GM19099 (cell line): ENCODE measurements around the gene ACSBG1.
A peak's percentile ranks its signal among the peaks of the same experiment; 100 is the strongest.

ENCODE experiments used
- POLR2A ChIP-seq: IDR thresholded peaks from 3 replicates; pipeline ENCODE4 v1.6.1; 2011; ENCODE audit warnings: low read depth; ENCODE audit not compliant: insufficient read length; ENCODE audit errors: extremely low read depth

Gene ACSBG1

DNA sequence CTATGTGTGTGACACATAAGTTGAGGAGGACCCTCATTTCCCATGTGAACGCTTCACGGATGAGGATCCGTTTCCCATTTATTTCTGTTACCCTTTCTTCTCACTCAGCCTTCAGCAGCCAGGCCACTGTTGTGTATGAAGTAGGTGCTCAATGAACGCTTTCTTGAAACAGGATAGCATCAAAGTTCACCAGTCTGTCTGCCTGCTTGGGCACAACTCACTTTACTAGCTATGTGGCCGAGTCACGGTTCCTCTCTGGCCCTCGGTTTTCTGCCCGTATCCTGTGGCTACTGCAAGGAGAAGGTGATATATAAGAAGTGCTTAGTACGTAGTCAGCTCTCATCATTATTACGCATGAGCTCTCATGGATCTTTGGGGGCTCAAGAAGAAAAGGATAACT is 22.4 kb downstream of the ACSBG1 start:
- no peak for TF ChIP-seq POLR2A

DNA sequence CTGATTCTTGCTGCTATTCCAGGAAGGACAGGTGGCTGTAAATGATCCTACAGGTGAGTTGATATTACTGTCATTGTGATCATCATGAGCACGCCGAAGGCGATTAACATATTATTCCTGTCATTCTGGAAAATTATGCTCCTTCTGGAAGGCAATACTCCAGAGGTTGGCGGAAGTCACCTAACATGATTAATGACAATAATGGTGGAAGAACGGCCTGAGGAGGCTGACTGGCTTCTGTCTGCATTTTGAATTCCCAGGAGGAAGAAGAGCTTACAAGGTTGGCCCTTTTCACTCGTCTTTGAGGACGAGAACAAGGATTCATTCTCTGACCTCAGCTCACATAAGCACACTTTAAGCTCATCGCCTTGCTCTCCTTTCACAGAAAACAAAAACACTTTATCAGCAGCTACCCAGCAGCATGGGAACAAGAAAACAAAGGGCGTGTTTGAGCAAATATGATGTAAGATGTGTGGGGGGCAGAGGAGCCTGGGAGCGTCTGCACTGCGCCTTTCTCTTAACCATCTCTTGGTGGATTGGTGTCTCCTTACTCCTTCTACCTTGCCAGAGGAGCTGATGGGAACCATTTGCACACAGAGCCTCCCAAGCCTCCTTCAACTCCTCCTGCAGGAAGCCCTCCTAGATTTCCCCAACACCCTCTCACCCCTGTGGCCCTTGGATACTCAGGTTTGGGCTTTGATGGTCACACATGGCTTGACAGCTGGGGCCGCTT is 23.0 kb downstream of the ACSBG1 start:
- no peak for TF ChIP-seq POLR2A

GRCh38 chr15:78210349-78210717 is 24.0 kb downstream of the ACSBG1 start:
- peak; percentile 20 for TF ChIP-seq POLR2A

DNA sequence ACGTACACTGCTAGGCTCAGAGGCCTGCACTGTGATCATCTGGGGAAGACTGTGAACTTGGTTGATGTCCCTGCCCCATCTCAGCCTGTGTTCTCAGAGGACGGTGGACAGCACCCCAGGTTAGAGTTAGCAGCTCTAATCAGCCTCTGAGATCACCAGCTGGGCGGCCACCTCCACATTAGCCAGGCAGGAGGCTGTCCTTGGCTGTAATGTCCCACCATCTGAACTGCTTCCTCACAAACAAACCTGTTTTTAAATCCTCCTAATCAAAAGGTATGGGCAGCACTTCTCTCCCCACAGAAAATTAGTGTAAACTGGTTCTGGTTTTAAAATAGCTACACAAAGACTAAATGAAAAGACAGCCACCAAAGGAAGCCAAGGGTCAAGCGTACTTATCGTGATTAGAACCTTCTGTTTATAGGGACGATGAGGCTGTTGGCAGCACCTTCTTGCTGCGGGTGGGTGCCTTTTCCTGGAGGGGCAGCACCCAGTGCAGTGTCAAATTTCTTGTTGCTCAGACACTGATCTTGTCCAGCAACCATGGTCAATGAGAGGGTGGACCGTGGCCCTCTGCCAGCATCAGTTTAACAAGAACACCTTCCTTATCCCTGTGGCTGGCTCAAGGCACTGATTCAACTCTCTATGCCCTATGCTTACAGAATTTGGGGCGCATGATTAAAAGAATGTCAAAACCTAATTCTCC is 24.6 kb downstream of the ACSBG1 start:
- TF ChIP-seq POLR2A = no peak

DNA sequence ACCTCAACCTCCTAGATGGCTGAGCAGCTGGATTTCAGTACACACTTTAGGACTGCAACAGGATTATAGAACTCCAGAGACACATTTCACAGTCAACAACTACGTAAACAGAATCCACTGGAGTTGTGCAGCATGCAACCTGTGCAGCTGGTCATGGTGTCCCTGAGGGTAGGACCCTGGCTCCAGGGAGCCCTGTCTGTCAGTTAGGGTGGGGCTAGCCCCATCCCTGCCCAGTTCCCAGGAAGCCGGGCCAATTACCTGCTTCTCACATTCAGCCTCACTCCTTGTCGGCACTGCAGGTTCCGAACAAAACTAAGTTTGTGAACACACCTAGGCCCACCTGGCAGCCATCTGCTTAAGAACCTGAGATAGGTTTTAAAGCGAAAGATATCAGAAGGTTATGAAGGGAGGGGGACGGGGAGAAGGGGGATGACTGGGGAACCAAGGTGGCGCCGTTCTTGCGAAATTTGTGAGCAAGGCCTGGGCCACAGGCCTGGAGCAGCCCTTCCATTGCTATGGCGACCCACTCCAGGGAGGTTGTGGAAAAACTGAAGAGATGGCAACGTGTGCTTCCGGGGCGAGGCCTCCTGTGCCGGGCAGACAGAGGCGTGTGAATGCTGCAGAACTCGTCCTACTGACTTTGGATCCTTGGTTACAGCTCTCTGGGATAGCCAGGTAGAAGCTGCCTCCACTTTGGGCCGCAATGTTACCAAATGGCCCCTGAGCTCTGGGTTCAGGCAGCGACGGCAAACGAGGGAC is 25.3 kb downstream of the ACSBG1 start:
- TF ChIP-seq POLR2A = no peak

DNA sequence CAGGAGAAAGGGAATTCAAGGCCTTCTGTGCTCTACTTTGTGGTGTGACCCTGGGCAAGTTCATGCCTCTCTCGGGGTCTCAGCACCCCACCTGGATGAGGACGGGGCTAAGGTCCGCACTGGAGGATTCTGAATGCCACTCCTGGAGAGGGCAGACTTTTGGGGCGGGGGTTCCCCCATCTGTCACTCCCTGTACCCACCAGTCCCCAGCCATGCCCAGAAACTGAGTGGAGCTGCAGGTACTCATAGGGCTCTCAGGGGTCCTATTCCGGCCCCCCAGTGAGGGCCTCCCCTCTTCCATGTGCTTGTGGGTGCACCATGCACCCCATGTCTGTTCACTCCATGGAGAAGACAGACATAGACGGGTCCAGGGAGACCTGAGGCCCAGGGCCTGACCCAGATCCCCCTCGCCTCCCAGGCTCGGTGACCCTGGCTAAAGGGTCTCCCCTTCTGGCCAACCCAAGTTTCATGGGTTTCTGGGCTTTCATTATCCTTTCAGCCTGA is 26.0 kb downstream of the ACSBG1 start:
- TF ChIP-seq POLR2A = no peak

DNA sequence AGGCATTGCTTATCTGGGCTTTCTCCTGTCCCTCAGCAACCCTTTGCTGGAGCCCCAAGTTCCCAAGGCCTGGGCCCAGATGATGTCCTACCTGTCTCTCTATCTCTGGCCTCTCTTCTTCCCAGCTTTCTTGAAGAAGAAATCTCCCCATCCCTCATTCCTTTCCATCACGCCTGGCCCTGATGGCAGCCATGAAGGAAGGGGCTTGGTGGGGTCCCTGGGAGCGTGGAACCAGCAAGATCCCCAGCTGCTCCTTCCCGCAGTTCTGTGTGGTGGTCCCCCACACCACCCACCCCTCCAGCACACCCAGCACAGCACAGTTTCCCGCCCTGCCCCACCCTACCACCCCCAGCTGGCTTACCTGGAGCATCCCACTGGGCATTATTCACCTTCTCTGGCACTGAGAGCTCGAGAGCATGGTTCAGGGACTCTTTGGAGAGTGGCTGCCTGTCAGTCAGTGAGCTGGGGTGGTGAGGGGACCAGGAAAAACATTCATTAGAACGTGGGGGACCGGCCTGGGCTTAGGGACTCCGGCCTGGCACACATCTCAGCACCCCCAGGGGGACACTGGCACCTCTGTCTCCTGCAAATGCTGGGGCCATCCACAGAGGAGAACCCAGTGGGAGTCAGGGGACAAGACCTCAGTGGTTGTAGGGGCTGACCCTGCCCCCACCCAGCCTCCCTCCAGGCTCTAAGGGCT is 26.6 kb downstream of the ACSBG1 start:
- no peak for TF ChIP-seq POLR2A

GRCh38 chr15:78207110-78207458 is 27.3 kb downstream of the ACSBG1 start:
- TF ChIP-seq POLR2A = no peak

DNA sequence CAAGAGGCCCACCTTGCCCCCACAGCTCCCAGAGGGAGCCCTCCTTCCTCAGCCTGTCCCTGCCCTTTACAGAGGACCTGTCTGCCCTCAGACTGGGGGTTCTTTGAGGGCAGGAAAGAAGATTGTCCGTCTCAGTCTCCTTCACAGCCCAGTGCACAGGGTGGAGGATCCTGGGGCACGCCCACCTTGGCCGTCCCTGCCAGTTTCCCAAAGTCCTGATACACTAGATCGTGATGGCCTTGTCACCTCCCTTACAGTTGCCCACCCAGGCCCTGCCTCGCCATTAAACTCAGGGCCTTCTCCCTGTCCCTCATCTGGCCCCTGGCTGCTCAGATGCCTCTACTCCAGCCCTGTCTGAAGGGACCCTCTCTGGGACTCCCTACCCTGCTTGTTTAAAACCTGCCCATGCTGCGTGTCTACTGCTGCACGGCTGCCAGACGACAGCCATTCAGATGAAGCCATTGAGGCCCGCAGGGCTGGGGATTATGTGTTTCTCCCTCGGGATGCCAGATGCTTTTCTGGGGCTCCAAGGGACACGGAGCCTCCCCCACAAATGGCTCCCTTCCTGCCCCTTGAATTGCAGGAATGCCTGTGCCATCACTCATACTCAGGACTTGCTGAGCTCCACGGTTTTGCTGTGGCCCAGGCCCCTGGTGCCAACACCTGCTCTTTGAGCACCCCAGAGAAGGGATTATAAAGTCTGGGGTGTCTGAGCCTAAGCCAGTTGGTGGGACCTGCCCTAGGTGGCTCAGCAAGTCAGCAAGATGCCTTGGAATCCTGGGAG is 27.8 kb downstream of the ACSBG1 start:
- TF ChIP-seq POLR2A = no peak

DNA sequence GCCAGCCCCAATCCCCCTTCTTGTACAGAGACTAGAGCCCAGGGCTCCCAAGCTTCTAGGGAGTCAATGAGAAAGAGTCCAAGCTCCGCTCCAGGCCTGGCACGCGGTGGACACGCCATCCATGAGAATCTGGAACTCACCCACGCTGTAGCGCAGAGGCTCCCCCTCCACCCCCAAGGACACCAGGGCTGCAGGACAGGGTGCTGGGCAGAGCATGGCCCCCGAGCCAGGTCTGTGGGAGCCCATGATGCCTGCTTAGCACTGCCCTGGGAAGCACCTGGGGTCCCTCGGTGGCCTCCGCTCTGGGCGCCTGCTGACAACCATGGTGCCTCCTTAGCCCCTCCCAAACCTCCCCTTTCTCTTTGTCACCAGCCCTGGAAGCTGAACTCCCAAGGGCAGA is 28.5 kb downstream of the ACSBG1 start:
- no peak for TF ChIP-seq POLR2A

- TF ChIP-seq POLR2A = no peak
Observed at GRCh38 chr15:78205337-78205736, 29.0 kb downstream of the ACSBG1 start.

DNA sequence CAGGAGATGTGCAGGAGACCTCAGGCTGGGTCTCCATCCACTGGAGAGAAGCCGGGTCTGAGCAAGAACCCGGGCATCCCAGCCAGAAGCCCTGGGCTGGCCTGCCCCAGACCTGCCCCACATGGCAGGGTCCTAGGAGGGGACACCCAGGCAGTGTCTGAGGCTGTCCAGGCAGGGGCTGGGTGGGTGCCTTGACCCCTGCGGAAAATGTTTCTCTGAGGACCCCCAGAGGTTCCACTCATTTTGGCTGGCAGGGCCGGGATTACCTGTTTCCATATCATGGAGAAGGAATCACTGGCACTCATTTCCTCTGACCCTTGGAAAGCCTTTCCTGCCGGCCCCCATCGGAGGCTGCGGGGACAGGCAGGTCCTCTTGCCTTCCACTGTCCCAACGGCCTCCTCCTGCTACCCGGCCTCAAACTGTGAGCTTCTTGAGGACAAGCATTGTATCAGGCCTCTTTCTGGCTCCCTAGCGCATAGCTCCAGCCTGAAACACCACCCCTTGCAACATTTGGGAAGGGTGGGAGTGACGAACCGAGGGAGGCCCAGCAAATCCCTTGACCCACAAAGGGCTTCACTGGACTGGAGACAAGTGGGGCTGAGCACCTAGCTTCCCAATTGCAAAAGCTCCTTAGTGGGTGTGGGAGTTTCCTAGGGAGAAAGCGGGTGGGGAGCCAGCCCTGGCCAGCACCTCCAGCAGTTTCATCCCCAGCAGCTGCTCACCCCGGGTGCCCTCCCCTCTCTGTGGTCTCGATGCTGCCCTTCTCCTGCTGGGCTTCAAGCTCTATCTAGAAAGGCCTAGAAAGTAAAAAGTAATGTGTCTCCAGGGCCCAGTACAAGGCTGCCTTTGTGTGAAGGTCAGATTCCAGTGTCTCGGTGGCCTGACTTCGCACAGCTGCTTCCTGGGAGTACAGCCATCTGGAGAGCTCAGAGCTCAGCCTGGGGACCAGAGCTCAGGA is 29.7 kb downstream of the ACSBG1 start:
- no peak for TF ChIP-seq POLR2A
